NT2/D1 (cell line): ENCODE results near the gene DCTPP1.

Experiments
- SUZ12 ChIP-seq: IDR thresholded peaks from 2 replicates; pipeline ENCODE4 v1.6.1; 2011; ENCODE audit not compliant: insufficient read length, insufficient read depth; ENCODE audit errors: extremely low read depth
- YY1 ChIP-seq: IDR thresholded peaks from 2 replicates; pipeline ENCODE4 v1.6.1; 2011; ENCODE audit not compliant: insufficient read length, insufficient read depth
- ZNF274 ChIP-seq: IDR thresholded peaks from 2 replicates; pipeline ENCODE4 v1.6.1; 2011; ENCODE audit warnings: mild to moderate bottlenecking, low read depth, low read length

DNA sequence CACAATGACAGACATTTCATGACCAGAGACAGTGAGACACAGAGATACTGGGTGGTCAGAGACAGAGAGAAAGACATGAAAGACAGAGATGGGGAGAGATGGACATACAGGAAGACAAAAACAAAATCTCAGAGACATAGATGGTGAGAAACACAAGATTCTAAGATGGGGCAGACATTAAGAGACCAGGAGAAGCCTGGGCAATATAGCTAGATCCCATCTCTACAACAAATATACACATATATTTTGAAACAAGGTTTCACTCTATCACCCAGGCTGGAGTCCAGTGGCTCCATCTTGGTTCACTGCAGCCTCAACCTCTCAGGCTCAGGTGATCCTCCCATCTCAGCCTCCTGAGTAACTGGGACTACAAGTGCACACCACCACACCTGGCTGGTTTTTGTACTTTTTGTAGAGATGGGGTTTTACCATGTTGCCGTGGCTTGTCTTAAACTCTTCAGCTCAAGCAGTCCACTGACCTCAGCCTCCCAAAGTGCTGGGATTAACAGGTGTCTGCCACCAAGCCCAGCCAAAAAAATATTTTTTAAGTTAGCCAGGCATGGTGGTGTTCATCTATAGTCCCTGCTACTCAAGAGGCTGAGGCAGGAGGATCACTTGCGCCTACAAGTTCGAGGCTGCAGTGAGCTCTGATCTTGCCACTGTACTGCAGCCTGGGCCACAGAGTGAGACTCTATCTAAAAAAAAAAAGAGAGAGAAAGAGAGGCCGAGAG, 49.6 kb downstream of the DCTPP1 start:
- TF ChIP-seq ZNF274 = no peak
- no peak for TF ChIP-seq YY1
- TF ChIP-seq SUZ12 = no peak
